PFSK-1 (cell line): ENCODE results near the gene PZP.

Experiments used
- FOXP2 ChIP-seq: optimal IDR thresholded peaks from 2 replicates; pipeline ENCODE3; 2011; ENCODE audit warnings: borderline replicate concordance, control low read depth, inconsistent platforms; ENCODE audit not compliant: insufficient read depth; ENCODE audit errors: extremely low read length, extremely low read depth
- POLR2AphosphoS5 ChIP-seq: IDR thresholded peaks from 2 replicates; pipeline ENCODE4 v1.6.1; 2012; ENCODE audit warnings: low read depth, mild to moderate bottlenecking, control low read depth, low read length, moderate library complexity
- REST ChIP-seq, 2 experiments: IDR thresholded peaks; 2 replicates each; pipeline versions ENCODE4 v1.6.1 to v1.8.0; 2011 to 2012; ENCODE audit warnings: low read depth in 2 of 2, low read length in 2 of 2, control low read depth in 1 of 2, inconsistent platforms in 1 of 2, mild to moderate bottlenecking in 1 of 2, moderate library complexity in 1 of 2; ENCODE audit not compliant: insufficient read depth in 1 of 2
- TAF1 ChIP-seq: IDR thresholded peaks from 2 replicates; pipeline ENCODE4 v1.6.1; 2012; ENCODE audit warnings: low read length, control low read depth, borderline replicate concordance; ENCODE audit not compliant: insufficient read depth

GRCh38 chr12:9243999-9244649 is 35.9 kb upstream of the PZP start:
- TF ChIP-seq POLR2AphosphoS5 (no peak), FOXP2 (no peak), TAF1 (no peak), REST (IDR thresholded peaks at IDR 0.05; ENCODE audit: insufficient read depth in 1 of 2, low read depth in 2 of 2, low read length in 2 of 2) (no peak)
